Common myeloid progenitor, CD34-positive (primary cell): ENCODE measurements around the gene BAZ2A.
"Not testable (repeated sequence)": the region's sequence is repeated elsewhere in the genome, so short reads cannot be mapped to it uniquely, and the experiment has no call there.

Experiments
- CTCF ChIA-PET: fragments of 350-600 bp; sonication (Branson Sonifier 250); formaldehyde crosslinking; loops from one replicate; lab custom pipeline; 2021; ENCODE audit warnings: antibody characterized with exemption; lab: Charles Lee
- POLR2A ChIA-PET: fragments of 350-600 bp; sonication (Branson Sonifier 250); formaldehyde crosslinking; loops from one replicate; lab custom pipeline; 2021; ENCODE audit warnings: antibody characterized with exemption; lab: Charles Lee
- DNase-seq, 3 donors: peaks; one replicate each; pipeline versions ENCODE4 v3.0.0 to v3.0.0-alpha.2; 2013
- H3K27ac ChIP-seq, 2 experiments: 1 replicate in 1 of 2; 2 replicates in 1 of 2; pipeline ENCODE4 v1.7.0; 2013; ENCODE audit warnings: inconsistent platforms in 2 of 2, low read length in 2 of 2, mild to moderate bottlenecking in 2 of 2, low read depth in 1 of 2, moderate library complexity in 1 of 2; ENCODE audit not compliant: severe bottlenecking in 2 of 2, insufficient read depth in 1 of 2, poor library complexity in 1 of 2
- H3K27me3 ChIP-seq, 5 experiments: replicated peaks in 2 of 5; 1 replicate in 3 of 5; 2 replicates in 2 of 5; pipeline versions ENCODE4 v1.6.1 to v1.7.0; 2013; ENCODE audit warnings: low read length in 4 of 5, mild to moderate bottlenecking in 2 of 5, moderate library complexity in 2 of 5, inconsistent platforms in 1 of 5; ENCODE audit not compliant: insufficient read depth in 5 of 5, control insufficient read depth in 4 of 5
- H3K36me3 ChIP-seq, 4 experiments: 1 replicate in 2 of 4; 2 replicates in 2 of 4; pipeline versions ENCODE4 v1.6.1 to v1.7.0; 2013; ENCODE audit warnings: low read length in 3 of 4, control low read depth in 1 of 4, mild to moderate bottlenecking in 1 of 4; ENCODE audit not compliant: control insufficient read depth in 4 of 4, insufficient read depth in 4 of 4
- H3K4me1 ChIP-seq, 4 experiments: 1 replicate in 3 of 4; 2 replicates in 1 of 4; pipeline versions ENCODE4 v1.6.1 to v1.7.1; 2013; ENCODE audit warnings: low read length in 3 of 4, mild to moderate bottlenecking in 3 of 4, control low read depth in 1 of 4, inconsistent platforms in 1 of 4, moderate library complexity in 1 of 4; ENCODE audit not compliant: control insufficient read depth in 4 of 4, insufficient read depth in 4 of 4; ENCODE audit errors: control extremely low read depth in 1 of 4
- H3K4me3 ChIP-seq, 7 experiments: 1 replicate in 4 of 7; 2 replicates in 3 of 7; pipeline versions ENCODE4 v1.5.1 to v1.7.0; 2013; ENCODE audit warnings: mild to moderate bottlenecking in 7 of 7, low read length in 6 of 7, moderate library complexity in 6 of 7, inconsistent platforms in 2 of 7, low read depth in 2 of 7, control low read depth in 1 of 7; ENCODE audit not compliant: insufficient read depth in 4 of 7, control insufficient read depth in 1 of 7; ENCODE audit errors: extremely low read depth in 1 of 7
- H3K9me3 ChIP-seq, 5 experiments: 1 replicate in 4 of 5; 2 replicates in 1 of 5; pipeline versions ENCODE4 v1.6.1 to v1.7.1; 2013; ENCODE audit warnings: low read length in 4 of 5, mild to moderate bottlenecking in 2 of 5, inconsistent platforms in 1 of 5, low read depth in 1 of 5, moderate library complexity in 1 of 5; ENCODE audit not compliant: control insufficient read depth in 4 of 5, insufficient read depth in 2 of 5; ENCODE audit errors: control extremely low read depth in 1 of 5
- WGBS: methylation state at CpG from one replicate; pipeline ENCODE4 v1.1.5; 2013; ENCODE audit not compliant: insufficient coverage; 5-methylcytosine and 5-hydroxymethylcytosine counted together

BAZ2A gene

GRCh38 chr12:56577248-56577647 is 52.9 kb downstream of the BAZ2A start:
- POLR2A ChIA-PET, result not testable (repeated sequence)
- CTCF ChIA-PET, result interaction anchor here (1.0 to 6.6 kb wide), 2 partner anchors 9 to 63 kb away, joined by 4 to 76 read pairs; no protein-coding TSS in a partner anchor

GRCh38 chr12:56574210-56574609 is 55.9 kb downstream of the BAZ2A start:
- CTCF ChIA-PET, result interaction anchor here (1.0 to 6.6 kb wide), 11 partner anchors 10 to 67 kb away, joined by 3 to 76 read pairs (median 6); no protein-coding TSS in a partner anchor
- peaks cover 4 to 37% (median 12%) of the 10 kb centered on the region in 4 experiments for H3K4me1 ChIP-seq
- peak; percentile 68 to 88 (median 83) for DNase-seq
- H3K9me3 ChIP-seq, result no peaks in the 10 kb centered on the region
- POLR2A ChIA-PET, result interaction anchor here (0.6 to 0.8 kb wide), 3 partner anchors 9 to 52 kb away, joined by 3 to 6 read pairs (median 3); partner anchors contain the start of gene RBMS2
- peak overlapping the region; percentile 82 to 89 for H3K27ac ChIP-seq
- H3K36me3 ChIP-seq, result peaks cover 0 to 2% (median 0%) of the 10 kb centered on the region in 4 experiments
- no peaks in the 10 kb centered on the region for H3K27me3 ChIP-seq
- H3K4me3 ChIP-seq, result no peak overlapping the region
- WGBS, result no CpG with 5 or more reads among the region's 2 CpGs

More at GRCh38 chr12:56577248-56577647, 52.9 kb downstream of the BAZ2A start:
- no CpG with 5 or more reads among the region's 7 CpGs for WGBS
- H3K36me3 ChIP-seq, H3K4me3 ChIP-seq, H3K27me3 ChIP-seq, DNase-seq, H3K27ac ChIP-seq, H3K9me3 ChIP-seq: not testable (repeated sequence)
- H3K4me1 ChIP-seq, result peaks cover 10 to 33% (median 22%) of the 10 kb centered on the region in 4 experiments

GRCh38 chr12:56572288-56572687 is 57.8 kb downstream of the BAZ2A start:
- peaks cover 4 to 45% (median 13%) of the 10 kb centered on the region in 4 experiments for H3K4me1 ChIP-seq
- no CpG with 5 or more reads among the region's 1 CpG for WGBS
- H3K4me3 ChIP-seq, result no peak overlapping the region
- H3K9me3 ChIP-seq, result no peaks in the 10 kb centered on the region
- DNase-seq, result no peak
- no peaks in the 10 kb centered on the region for H3K27me3 ChIP-seq
- ChIA-PET POLR2A (no interaction called here), CTCF (interaction anchor here (0.6 to 6.6 kb wide), 6 partner anchors 12 to 122 kb away, joined by 3 to 76 read pairs (median 14); partner anchors contain the start of gene RBMS2)
- H3K36me3 ChIP-seq, result peaks cover 0 to 2% (median under 1%) of the 10 kb centered on the region in 4 experiments
- H3K27ac ChIP-seq, result no peak overlapping the region

- no peak for DNase-seq
- ChIA-PET POLR2A (no interaction called here), CTCF (interaction anchor here (1.0 to 6.1 kb wide), 10 partner anchors 10 to 63 kb away, joined by 3 to 48 read pairs (median 10); partner anchors contain the start of gene RBMS2)
- H3K4me1 ChIP-seq, result peaks cover 5 to 47% (median 14%) of the 10 kb centered on the region in 4 experiments
- H3K27me3 ChIP-seq, result no peaks in the 10 kb centered on the region
- no peak overlapping the region for H3K4me3 ChIP-seq
- H3K9me3 ChIP-seq, result no peaks in the 10 kb centered on the region
- WGBS, result 100% methylated on average over 1 of the region's 4 CpGs
- H3K27ac ChIP-seq, result no peak overlapping the region
- H3K36me3 ChIP-seq, result peaks cover 0 to 2% (median under 1%) of the 10 kb centered on the region in 4 experiments
These were observed 59.0 kb downstream of the BAZ2A start for GRCh38 chr12:56571121-56571520.

GRCh38 chr12:56568146-56568545 is 62.0 kb downstream of the BAZ2A start:
- CTCF ChIA-PET, result interaction anchor here (1.4 to 6.1 kb wide), 6 partner anchors 10 to 54 kb away, joined by 4 to 48 read pairs (median 12); partner anchors contain the start of gene RBMS2
- WGBS, result no CpG with 5 or more reads among the region's 1 CpG
- DNase-seq, result no peak
- Histone ChIP-seq H3K27ac (no peak overlapping the region), H3K4me3 (no peak overlapping the region), H3K27me3 (no peaks in the 10 kb centered on the region), H3K4me1 (peaks cover 8 to 43% (median 17%) of the 10 kb centered on the region in 4 experiments), H3K36me3 (peaks cover 0 to 2% (median under 1%) of the 10 kb centered on the region in 4 experiments), H3K9me3 (no peaks in the 10 kb centered on the region)
- POLR2A ChIA-PET, result no interaction called here

GRCh38 chr12:56565510-56566101 is 64.5 kb downstream of the BAZ2A start:
- ChIA-PET POLR2A (interaction anchor here (0.9 kb wide), 1 partner anchor 8 kb away, joined by 3 read pairs; no protein-coding TSS in a partner anchor), CTCF (interaction anchor here (0.6 to 6.1 kb wide), 8 partner anchors 9 to 52 kb away, joined by 3 to 48 read pairs (median 3); no protein-coding TSS in a partner anchor)
- H3K27ac ChIP-seq, result peak overlapping the region; percentile 29 to 37

GRCh38 chr12:56551070-56551469 is 79.1 kb downstream of the BAZ2A start:
- no peaks in the 10 kb centered on the region for H3K36me3 ChIP-seq
- no peaks in the 10 kb centered on the region for H3K27me3 ChIP-seq
- H3K4me3 ChIP-seq, result no peak overlapping the region
- ChIA-PET POLR2A (no interaction called here), CTCF (no interaction called here)
- H3K27ac ChIP-seq, result no peak overlapping the region
- H3K9me3 ChIP-seq, result no peaks in the 10 kb centered on the region
- 100% methylated on average over 4 of the region's 5 CpGs for WGBS
- no peak for DNase-seq
- H3K4me1 ChIP-seq, result no peaks in the 10 kb centered on the region

More at GRCh38 chr12:56565510-56566101, 64.5 kb downstream of the BAZ2A start:
- Histone ChIP-seq H3K4me3 (peak overlapping the region in 5 of 7 experiments; percentile 48 to 77 (median 65)), H3K4me1 (peaks cover 8 to 31% (median 16%) of the 10 kb centered on the region in 4 experiments), H3K27me3 (no peaks in the 10 kb centered on the region), H3K36me3 (peaks cover 0 to 6% (median 1%) of the 10 kb centered on the region in 4 experiments), H3K9me3 (no peaks in the 10 kb centered on the region)
- under 1% methylated on average over 6 of the region's 6 CpGs for WGBS
- DNase-seq, result peak; percentile 22 to 77 (median 57)
